ENCODE data around the gene TUSC7.

- TF ChIP-seq POLR2AphosphoS5 (IDR thresholded peaks at IDR 0.05; ENCODE audit: borderline replicate concordance, low read depth, low read length) (peak; percentile 20; the same call in 1 of the 2 replicates), EZH2 (IDR thresholded peaks at IDR 0.05) (no peak), FOXP2 (optimal IDR thresholded peaks at IDR 0.05; ENCODE audit: control extremely low read depth, extremely low read length, insufficient read depth) (no peak)
These were observed 46.1 kb upstream of the TUSC7 start for GRCh38 chr3:116663161-116664110.
